Putamen (tissue), 1 donor: ENCODE measurements around the gene SLC26A8.
"Not testable (repeated sequence)": the region's sequence is repeated elsewhere in the genome, so short reads cannot be mapped to it uniquely, and the experiment has no call there.

Experiments
- DNase-seq: peaks from one replicate; pipeline ENCODE4 v3.0.0-alpha.2; 2016; ENCODE audit warnings: low spot score

SLC26A8 gene

GRCh38 chr6:35911871-35912653 is 112.4 kb downstream of the SLC26A8 start:
- DNase-seq = no peak

DNA sequence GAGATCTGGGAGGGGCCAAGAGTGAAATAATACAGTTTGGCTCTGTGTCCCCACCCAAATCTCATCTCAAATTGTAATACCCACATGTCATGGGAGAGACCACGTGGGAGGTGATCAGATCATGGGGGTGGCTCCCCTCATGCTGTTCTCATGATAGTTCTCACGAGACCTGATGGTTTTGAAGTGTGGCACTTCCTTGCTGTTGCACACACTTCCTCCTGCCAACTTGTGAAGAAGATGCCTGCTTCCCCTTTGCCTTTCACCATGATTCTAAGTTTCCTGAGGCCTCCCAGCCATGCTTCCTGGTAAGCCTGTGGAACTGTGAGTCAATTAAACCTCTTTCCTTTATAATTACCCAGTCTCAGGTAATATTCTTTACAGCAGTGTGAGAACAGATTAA is 114.9 kb downstream of the SLC26A8 start:
- not testable (repeated sequence) for DNase-seq

GRCh38 chr6:35908753-35909401 is 115.6 kb downstream of the SLC26A8 start:
- not testable (repeated sequence) for DNase-seq

DNA sequence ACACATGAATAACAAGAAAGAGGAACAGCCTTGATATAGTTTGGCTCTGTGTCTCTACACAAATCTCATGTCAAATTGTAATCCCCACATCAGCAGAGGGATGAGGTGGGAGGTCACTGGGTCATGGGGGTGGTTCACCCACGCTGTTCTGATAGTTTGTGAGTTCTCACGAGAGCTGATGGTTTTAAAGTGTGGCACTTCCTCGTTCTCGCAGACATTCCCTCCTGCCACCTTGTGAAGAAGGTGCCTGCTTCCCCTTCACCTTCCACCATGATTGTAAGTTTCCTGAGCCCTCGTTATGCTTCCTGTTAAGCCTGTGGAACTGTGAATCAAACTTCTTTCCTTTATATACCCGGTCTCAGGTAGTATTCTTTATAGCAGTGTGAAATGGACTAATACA is 116.7 kb downstream of the SLC26A8 start:
- DNase-seq = no peak

DNA sequence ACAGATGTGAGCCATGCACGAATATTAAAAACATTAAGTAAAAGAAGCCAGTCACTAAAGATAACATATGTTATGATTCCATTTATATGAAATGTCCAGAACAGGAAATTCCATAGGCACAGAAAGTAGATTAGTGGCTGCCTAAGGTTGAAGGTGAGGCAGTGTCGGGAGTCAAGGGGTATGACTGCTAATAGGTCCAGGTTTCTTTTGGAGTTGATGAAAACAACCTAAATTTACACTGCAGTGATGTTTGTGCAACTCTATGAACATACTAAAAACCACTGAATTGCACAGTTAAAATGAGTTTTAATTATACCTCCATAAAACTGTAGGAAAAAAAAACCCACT is 118.0 kb downstream of the SLC26A8 start:
- DNase-seq = no peak

- no peak for DNase-seq
Observed at GRCh38 chr6:35905841-35906498, 118.5 kb downstream of the SLC26A8 start.

DNA sequence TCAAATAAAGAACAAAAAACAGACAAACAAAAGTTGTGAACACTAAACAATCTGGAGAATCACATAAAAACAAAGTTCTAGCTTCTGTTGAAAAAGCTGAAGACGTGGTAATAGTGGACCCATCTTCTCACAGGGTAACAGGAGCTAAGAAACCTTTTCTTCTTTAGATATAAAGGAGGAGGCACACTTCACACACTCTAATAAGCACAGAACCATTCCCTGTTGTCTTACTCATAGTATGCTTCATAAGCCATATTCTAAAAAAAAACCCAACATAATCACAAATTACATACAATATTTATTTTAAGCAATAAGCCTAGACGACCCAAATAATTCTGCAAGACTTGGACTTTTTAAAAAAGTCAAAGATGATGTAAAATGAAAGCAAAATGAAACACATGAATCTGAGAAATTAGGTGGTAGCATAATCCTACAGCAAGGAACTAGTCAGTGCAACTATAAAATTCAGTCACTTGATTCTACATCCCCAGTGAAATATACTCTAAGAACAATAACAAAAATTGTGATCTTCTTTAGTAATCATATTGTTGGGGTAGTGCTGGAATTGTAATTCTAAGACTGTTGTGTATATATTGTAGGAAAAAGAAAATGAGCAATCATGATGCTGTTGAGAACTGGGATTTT is 119.2 kb downstream of the SLC26A8 start:
- DNase-seq = no peak

GRCh38 chr6:35903679-35904078 is 120.8 kb downstream of the SLC26A8 start:
- no peak for DNase-seq

GRCh38 chr6:35900448-35900847 is 124.0 kb downstream of the SLC26A8 start:
- no peak for DNase-seq

GRCh38 chr6:35898003-35898402 is 126.4 kb downstream of the SLC26A8 start:
- DNase-seq = no peak

DNA sequence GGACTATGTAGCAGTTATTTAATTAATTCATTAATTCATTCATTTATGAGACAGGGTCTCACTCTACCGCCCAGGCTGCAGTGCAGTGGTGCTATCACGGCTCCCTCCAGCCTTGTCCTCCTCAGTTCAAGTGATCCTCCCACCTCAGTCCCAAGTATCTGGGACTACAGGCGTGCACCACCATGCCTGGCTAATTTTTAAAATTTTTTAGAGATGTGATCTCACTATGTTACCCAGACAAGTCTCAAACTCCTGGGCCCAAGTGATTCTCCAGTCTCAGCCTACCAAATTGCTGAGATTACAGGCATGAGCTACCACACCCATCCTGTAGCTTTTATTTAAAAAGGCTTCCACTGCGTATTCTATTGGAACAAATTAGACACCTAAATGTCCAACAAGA is 127.0 kb downstream of the SLC26A8 start:
- DNase-seq = no peak

DNA sequence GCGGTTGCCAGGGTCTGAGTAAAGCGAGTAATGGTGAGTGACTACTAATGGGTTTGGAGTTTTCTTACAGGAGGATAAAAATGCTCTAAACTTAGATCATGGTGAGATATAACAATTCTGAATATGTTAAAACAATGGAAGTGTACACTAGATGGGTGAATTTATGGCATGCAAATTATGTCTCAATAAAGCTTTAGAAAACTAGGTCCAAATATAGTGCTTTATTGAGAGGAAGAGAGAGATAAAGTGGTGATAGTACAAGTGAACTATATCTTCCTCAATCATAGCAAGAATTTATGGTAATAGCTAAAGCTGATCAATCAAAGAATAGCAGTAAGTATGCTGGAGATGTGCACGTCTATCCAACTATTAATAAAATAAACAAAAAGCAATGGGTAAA is 127.4 kb downstream of the SLC26A8 start:
- DNase-seq = no peak

DNA sequence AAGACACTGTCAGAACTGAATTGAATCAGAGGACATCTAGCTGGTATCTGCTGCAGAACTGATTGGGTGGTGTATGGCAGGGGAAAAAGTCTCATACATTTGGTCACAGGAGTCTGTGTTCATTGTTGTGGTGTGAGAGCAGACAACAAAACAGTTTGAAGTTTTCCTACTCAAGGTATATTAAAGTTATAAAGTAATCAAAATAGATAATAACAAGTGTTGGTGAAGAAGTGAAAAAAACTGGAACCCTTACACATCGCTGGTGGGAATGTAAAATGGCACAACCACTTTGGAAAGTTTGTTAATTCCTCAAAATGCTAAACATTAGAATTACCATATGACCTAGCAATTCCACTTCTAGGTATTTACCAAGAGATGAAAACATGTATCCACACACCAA is 128.2 kb downstream of the SLC26A8 start:
- DNase-seq = no peak

DNA sequence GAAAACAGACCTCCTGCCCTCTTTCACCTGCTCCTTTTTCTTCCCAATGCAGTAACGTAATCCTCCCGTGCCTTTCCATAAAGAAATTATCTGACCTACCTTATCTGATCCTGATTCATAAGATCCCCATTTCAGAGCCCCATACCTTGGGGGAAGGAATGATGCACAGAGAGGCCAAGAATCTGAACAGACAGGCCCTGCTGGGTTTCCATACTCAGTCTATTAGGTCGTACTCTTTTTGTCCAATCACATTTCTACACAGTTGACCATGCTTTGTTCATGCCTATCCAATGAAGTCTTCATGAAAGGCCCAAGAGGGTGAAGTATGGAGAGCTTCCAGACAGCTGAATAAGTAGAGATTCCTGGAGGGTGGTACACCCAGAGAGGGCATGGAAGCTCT is 128.9 kb downstream of the SLC26A8 start:
- no peak for DNase-seq

- DNase-seq = no peak
Observed at GRCh38 chr6:35894776-35895175, 129.7 kb downstream of the SLC26A8 start.
